Activated T-cell treated with anti-CD3 and anti-CD28 coated beads, Interleukin-2, amount 50 U/mL, for 24 hours (primary cell): ENCODE measurements around the gene USP31.

Experiments
- DNase-seq: peaks from one replicate; pipeline ENCODE4 v3.0.0-alpha.2; 2020
- H3K27ac Mint-ChIP-seq: 2 replicates; pipeline ENCODE4 v1.8.0; 2020; ENCODE audit warnings: mild to moderate bottlenecking, mixed read lengths
- H3K27me3 Mint-ChIP-seq: 2 replicates; pipeline ENCODE4 v1.8.0; 2020; ENCODE audit warnings: mixed read lengths
- H3K36me3 Mint-ChIP-seq: 2 replicates; pipeline ENCODE4 v1.8.0; 2020; ENCODE audit warnings: low read depth, mixed read lengths
- H3K4me1 Mint-ChIP-seq: 2 replicates; pipeline ENCODE4 v1.8.0; 2020; ENCODE audit warnings: low read depth, mixed read lengths
- H3K4me3 Mint-ChIP-seq: 2 replicates; pipeline ENCODE4 v1.8.0; 2020; ENCODE audit warnings: mild to moderate bottlenecking, moderate library complexity, mixed read lengths
- H3K9me3 Mint-ChIP-seq: 2 replicates; pipeline ENCODE4 v1.8.0; 2020; ENCODE audit warnings: mixed read lengths

The USP31 gene

DNA sequence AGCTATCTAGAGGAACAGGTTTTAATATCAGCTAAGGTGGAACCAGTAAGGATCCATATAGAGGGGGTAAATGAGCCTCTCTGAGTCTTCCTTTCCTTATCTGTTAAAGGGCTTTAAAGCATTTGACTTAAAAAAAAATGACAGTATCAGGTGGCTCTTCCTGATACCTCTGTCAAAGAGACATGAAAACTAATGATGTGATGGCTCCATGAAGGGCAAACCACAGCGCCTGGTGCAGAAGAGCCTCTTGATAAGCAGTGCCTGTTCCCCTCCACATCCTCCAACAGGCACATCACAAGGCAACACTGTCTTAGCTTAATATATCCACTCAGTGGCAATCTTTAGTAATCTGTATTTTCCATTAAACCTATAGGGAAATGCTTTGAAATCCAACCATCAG lies 68.9 kb downstream of the USP31 start:
- no peak for DNase-seq
- peaks cover 8% of the 10 kb centered on the region for H3K4me1 Mint-ChIP-seq
- H3K9me3 Mint-ChIP-seq: no peaks in the 10 kb centered on the region
- H3K27ac Mint-ChIP-seq: no peak overlapping the region
- H3K36me3 Mint-ChIP-seq: peaks cover 86% of the 10 kb centered on the region
- no peak overlapping the region for H3K4me3 Mint-ChIP-seq
- H3K27me3 Mint-ChIP-seq: no peaks in the 10 kb centered on the region

- Mint-ChIP-seq H3K27me3 (no peaks in the 10 kb centered on the region), H3K9me3 (no peaks in the 10 kb centered on the region), H3K27ac (no peak overlapping the region), H3K4me3 (no peak overlapping the region), H3K36me3 (peaks cover 85% of the 10 kb centered on the region), H3K4me1 (peaks cover 8% of the 10 kb centered on the region)
- no peak for DNase-seq
Measured at GRCh38 chr16:23079675-23080301, 69.5 kb downstream of the USP31 start.

GRCh38 chr16:23074423-23074822 lies 74.8 kb downstream of the USP31 start:
- Mint-ChIP-seq H3K27ac (no peak overlapping the region), H3K9me3 (no peaks in the 10 kb centered on the region), H3K27me3 (no peaks in the 10 kb centered on the region), H3K36me3 (peaks cover 87% of the 10 kb centered on the region), H3K4me1 (no peaks in the 10 kb centered on the region), H3K4me3 (no peak overlapping the region)
- no peak for DNase-seq

DNA sequence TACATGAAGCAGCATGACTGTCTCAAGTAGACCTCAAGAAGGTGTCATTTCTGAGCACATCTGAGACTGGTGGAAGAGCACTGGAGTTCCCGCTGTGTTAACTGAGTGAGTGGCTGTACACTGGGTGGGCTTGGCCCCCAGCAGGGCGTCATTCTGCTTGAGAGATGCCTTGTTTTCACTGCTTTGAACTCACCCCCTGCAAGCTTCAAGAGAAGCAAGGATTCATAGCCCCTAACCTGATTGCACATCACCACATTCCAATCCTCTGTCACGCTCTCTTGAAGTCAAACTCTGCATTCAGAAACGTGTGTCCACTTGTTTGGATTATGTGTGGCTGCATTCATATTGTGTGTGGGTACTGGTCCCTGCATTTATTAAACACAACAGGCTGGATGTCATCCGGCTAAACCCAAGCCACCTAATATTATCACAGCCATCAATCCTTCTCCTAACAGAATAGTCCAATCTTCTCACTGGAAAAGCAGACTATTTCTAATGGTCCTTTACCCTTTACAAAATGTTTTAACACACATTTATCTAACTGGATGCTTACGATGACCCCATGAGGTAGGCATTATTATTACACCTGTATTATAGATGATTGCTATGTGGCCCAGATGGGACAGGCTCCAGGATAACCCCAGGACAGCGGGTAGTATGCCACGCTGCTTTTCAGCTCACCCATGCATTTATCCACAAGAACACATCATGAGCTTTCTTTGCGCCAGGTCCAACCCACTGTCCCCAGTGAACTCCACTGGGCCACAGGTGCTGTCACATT lies 76.3 kb downstream of the USP31 start:
- Mint-ChIP-seq H3K9me3 (no peaks in the 10 kb centered on the region), H3K27ac (no peak overlapping the region), H3K4me1 (no peaks in the 10 kb centered on the region), H3K36me3 (peaks cover 89% of the 10 kb centered on the region), H3K27me3 (no peaks in the 10 kb centered on the region), H3K4me3 (no peak overlapping the region)
- DNase-seq: no peak

DNA sequence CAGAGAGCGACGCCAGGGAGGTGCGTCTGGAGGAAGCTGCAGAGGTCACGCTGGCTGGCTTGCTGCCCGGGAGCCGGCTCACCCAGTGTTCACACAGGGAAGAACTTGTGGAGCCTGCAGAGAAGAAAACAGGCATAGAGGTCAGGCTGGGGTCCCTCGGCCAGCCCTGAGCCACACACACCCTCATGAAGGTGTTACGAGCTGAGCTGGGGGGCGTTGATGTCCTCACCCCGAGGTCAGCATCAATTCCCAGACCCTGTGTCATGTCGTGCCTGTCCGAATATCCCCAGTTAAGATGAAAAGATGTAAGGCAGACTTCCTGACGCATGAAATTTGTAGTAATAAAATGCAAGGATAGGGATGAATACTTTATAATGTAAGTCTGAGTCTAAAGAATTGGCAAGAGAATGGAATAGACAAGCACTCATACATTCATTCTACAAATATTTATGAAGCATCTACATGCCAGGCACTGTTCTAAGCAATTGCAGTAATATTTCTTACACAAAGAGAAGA lies 77.1 kb downstream of the USP31 start:
- no peaks in the 10 kb centered on the region for H3K9me3 Mint-ChIP-seq
- H3K4me1 Mint-ChIP-seq: no peaks in the 10 kb centered on the region
- DNase-seq: no peak
- H3K27me3 Mint-ChIP-seq: no peaks in the 10 kb centered on the region
- H3K36me3 Mint-ChIP-seq: peaks cover 91% of the 10 kb centered on the region
- no peak overlapping the region for H3K4me3 Mint-ChIP-seq
- H3K27ac Mint-ChIP-seq: no peak overlapping the region

- no peak overlapping the region for H3K27ac Mint-ChIP-seq
- peaks cover 91% of the 10 kb centered on the region for H3K36me3 Mint-ChIP-seq
- no peaks in the 10 kb centered on the region for H3K27me3 Mint-ChIP-seq
- no peaks in the 10 kb centered on the region for H3K9me3 Mint-ChIP-seq
- no peak overlapping the region for H3K4me3 Mint-ChIP-seq
- H3K4me1 Mint-ChIP-seq: no peaks in the 10 kb centered on the region
- DNase-seq: no peak
Measured at GRCh38 chr16:23071196-23072083, 77.8 kb downstream of the USP31 start.

DNA sequence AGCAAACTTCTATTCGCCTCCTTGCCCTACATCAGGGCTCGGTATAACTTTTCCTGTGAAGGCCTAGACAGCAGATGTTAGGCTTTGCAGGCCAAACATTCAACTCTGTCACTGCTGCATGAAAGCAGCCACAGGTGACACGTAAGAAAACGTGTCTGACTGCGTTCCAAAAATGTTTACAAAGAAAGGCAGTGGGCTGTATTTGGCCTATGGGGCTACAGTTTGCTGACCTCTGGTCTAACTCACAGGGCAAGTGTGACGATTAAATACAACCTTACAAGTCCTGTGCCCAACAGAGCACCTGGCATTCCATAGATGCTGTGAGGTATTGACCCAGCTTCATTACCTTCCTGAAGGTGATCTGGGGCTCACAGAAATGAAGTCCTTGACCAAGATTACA lies 79.4 kb downstream of the USP31 start:
- no peaks in the 10 kb centered on the region for H3K9me3 Mint-ChIP-seq
- H3K4me1 Mint-ChIP-seq: no peaks in the 10 kb centered on the region
- DNase-seq: no peak
- no peak overlapping the region for H3K4me3 Mint-ChIP-seq
- H3K36me3 Mint-ChIP-seq: peaks cover 82% of the 10 kb centered on the region
- no peak overlapping the region for H3K27ac Mint-ChIP-seq
- no peaks in the 10 kb centered on the region for H3K27me3 Mint-ChIP-seq

DNA sequence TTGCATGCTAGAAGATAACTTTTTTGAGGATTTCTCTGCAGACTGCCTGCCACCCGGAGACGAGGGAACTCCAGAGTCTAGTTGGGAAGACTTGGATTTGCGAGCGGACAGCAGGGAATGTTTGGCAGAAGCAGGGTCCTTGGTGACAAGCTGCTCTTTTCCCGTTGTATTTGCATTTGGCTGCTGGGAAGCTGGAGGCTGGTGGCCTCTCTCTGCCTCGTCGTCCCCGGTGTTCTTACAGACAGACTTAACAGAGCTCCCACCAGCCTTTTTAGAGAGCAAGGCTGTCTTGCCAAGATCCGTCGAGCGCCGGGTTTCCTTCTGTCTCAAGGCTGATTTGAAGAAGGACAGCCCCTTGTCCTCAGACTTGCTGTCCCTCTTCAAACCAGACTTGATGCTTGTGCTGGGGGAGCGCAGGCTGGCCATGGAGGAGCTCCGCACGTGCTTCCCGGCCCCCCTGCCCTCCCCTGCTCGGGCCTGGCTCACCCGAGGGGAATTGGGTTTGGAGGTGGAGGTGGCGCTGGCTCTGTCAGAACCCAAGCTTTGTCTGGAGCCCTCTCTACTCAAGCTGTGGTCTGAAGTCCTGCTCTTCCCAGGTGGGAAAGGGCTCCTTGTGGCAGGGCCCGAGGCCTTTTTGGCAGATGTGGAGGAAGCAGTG lies 81.0 kb downstream of the USP31 start:
- no peak for DNase-seq
- no peaks in the 10 kb centered on the region for H3K27me3 Mint-ChIP-seq
- no peaks in the 10 kb centered on the region for H3K9me3 Mint-ChIP-seq
- no peaks in the 10 kb centered on the region for H3K4me1 Mint-ChIP-seq
- H3K4me3 Mint-ChIP-seq: no peak overlapping the region
- H3K36me3 Mint-ChIP-seq: peaks cover 70% of the 10 kb centered on the region
- no peak overlapping the region for H3K27ac Mint-ChIP-seq

GRCh38 chr16:23066676-23067075 lies 82.6 kb downstream of the USP31 start:
- peaks cover 54% of the 10 kb centered on the region for H3K36me3 Mint-ChIP-seq
- no peaks in the 10 kb centered on the region for H3K27me3 Mint-ChIP-seq
- H3K9me3 Mint-ChIP-seq: no peaks in the 10 kb centered on the region
- H3K27ac Mint-ChIP-seq: no peak overlapping the region
- no peaks in the 10 kb centered on the region for H3K4me1 Mint-ChIP-seq
- no peak for DNase-seq
- H3K4me3 Mint-ChIP-seq: no peak overlapping the region

- Mint-ChIP-seq H3K27ac (no peak overlapping the region), H3K27me3 (no peaks in the 10 kb centered on the region)
Measured at GRCh38 chr16:23064639-23065038, 84.6 kb downstream of the USP31 start.

GRCh38 chr16:23062524-23062923 lies 86.7 kb downstream of the USP31 start:
- H3K9me3 Mint-ChIP-seq: no peaks in the 10 kb centered on the region
- H3K4me3 Mint-ChIP-seq: no peak overlapping the region
- peaks cover 10% of the 10 kb centered on the region for H3K27me3 Mint-ChIP-seq
- no peak overlapping the region for H3K27ac Mint-ChIP-seq
- DNase-seq: no peak
- peaks cover 2% of the 10 kb centered on the region for H3K4me1 Mint-ChIP-seq
- peaks cover 14% of the 10 kb centered on the region for H3K36me3 Mint-ChIP-seq

More at GRCh38 chr16:23064639-23065038, 84.6 kb downstream of the USP31 start:
- Mint-ChIP-seq H3K9me3 (no peaks in the 10 kb centered on the region), H3K4me1 (peaks cover 2% of the 10 kb centered on the region), H3K36me3 (peaks cover 35% of the 10 kb centered on the region), H3K4me3 (no peak overlapping the region)
- DNase-seq: no peak

DNA sequence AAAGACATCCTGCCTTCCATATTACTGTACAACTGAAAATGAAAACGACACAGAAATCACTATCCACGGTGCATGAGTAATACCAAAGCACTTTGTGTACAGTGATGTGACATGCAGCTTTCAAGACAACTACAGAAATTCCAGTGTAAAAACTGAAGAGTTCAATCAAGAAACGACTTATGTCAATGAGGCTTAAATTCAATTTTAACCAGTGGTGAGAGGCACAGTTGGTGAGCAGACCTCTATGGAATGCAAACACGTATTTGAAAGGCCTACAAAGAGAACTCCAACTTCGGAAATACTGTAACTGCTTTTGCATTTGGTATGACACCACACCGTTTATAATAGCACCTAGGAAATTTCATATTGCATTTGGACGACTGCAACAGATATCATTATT lies 87.6 kb downstream of the USP31 start:
- H3K4me3 Mint-ChIP-seq: no peak overlapping the region
- no peak for DNase-seq
- peaks cover 7% of the 10 kb centered on the region for H3K36me3 Mint-ChIP-seq
- H3K4me1 Mint-ChIP-seq: peaks cover 2% of the 10 kb centered on the region
- H3K27ac Mint-ChIP-seq: no peak overlapping the region
- H3K27me3 Mint-ChIP-seq: peaks cover 16% of the 10 kb centered on the region
- no peaks in the 10 kb centered on the region for H3K9me3 Mint-ChIP-seq

GRCh38 chr16:23060458-23061320 lies 88.6 kb downstream of the USP31 start:
- DNase-seq: peak; percentile 57
- no peak overlapping the region for H3K4me3 Mint-ChIP-seq
- H3K4me1 Mint-ChIP-seq: peaks cover 2% of the 10 kb centered on the region
- no peaks in the 10 kb centered on the region for H3K9me3 Mint-ChIP-seq
- H3K27ac Mint-ChIP-seq: no peak overlapping the region
- H3K36me3 Mint-ChIP-seq: peaks cover 2% of the 10 kb centered on the region
- H3K27me3 Mint-ChIP-seq: peaks cover 21% of the 10 kb centered on the region
